ENCODE measurements around the gene DAD1. TPM values are rescaled to one million over a fixed set of nuclear protein-coding genes. Genes with fewer than 3 reads are reported as not detected.
A peak's percentile ranks its signal among the peaks of the same experiment; 100 is the strongest.

The DAD1 gene
- total and polyA plus RNA-seq, 8 donors: 36.8 to 236 (median 172) TPM; not detected in 1

GRCh38 chr14:22599349-22599748, 10.3 kb upstream of the DAD1 start:
- no peak for DNase-seq
- H3K27ac ChIP-seq: peak overlapping the region in 4 of 5 donors; percentile 89 to 95 (median 91)
- intact Hi-C loops (cut with DNase I; ENCODE audit: low total_unique reads): no loop called here
- TF ChIP-seq POLR2A (IDR thresholded peaks at IDR 0.05) (no peak), EP300 (IDR thresholded peaks at IDR 0.05) (no peak), CTCF (IDR thresholded peaks at IDR 0.05) (no peak), POLR2AphosphoS5 (IDR thresholded peaks at IDR 0.05) (no peak)
- no peaks in the 10 kb centered on the region for H3K9me3 ChIP-seq
- no peaks in the 10 kb centered on the region for H3K27me3 ChIP-seq
- WGBS, 5 donors: 59 to 79% (median 72%) methylated on average over 3 of the region's 3 CpGs
- H3K4me1 ChIP-seq: peaks cover 21 to 32% (median 27%) of the 10 kb centered on the region in 4 donors
- H3K36me3 ChIP-seq: peaks cover 29 to 31% (median 30%) of the 10 kb centered on the region in 4 donors
- peak overlapping the region; percentile 68 to 85 (median 71) for H3K4me3 ChIP-seq

GRCh38 chr14:22598896-22599244, 9.8 kb upstream of the DAD1 start:
- Histone ChIP-seq H3K4me1 (peaks cover 21 to 32% (median 27%) of the 10 kb centered on the region in 4 donors), H3K9me3 (no peaks in the 10 kb centered on the region), H3K27ac (peak overlapping the region; percentile 83 to 95 (median 90)), H3K4me3 (peak overlapping the region; percentile 68 to 85 (median 71)), H3K27me3 (no peaks in the 10 kb centered on the region), H3K36me3 (peaks cover 25 to 27% (median 26%) of the 10 kb centered on the region in 4 donors)
- TF ChIP-seq CTCF (IDR thresholded peaks at IDR 0.05) (peak in 3 of 7 experiments; percentile 5 to 23 (median 7)), POLR2AphosphoS5 (IDR thresholded peaks at IDR 0.05) (peak in 2 of 3 donors; percentile 39 to 69), EP300 (IDR thresholded peaks at IDR 0.05) (no peak), POLR2A (IDR thresholded peaks at IDR 0.05) (no peak)
- intact Hi-C loops (cut with DNase I; ENCODE audit: low total_unique reads): no loop called here
- peak; percentile 64 to 86 for DNase-seq
- WGBS, 5 donors: 1 to 5% (median 3%) methylated on average over 5 of the region's 5 CpGs

GRCh38 chr14:22598099-22598895, 9.3 kb upstream of the DAD1 start, which contains the start of gene ABHD4:
ABHD4 (plus strand) TSS chr14:22598300; CDS start chr14:22598307, 7 bp downstream.
- WGBS, 5 donors: 0 to 1% (median 1%) methylated on average over 22 to 49 of the region's 49 CpGs
- H3K4me1 ChIP-seq: peaks cover 21 to 32% (median 27%) of the 10 kb centered on the region in 4 donors
- intact Hi-C loops (cut with DNase I; ENCODE audit: low total_unique reads): no loop called here
- peak; percentile 88 to 95 for DNase-seq
- H3K27ac ChIP-seq: peak within 1 kb of the TSS; percentile 83 to 95 (median 90)
- peaks cover 19 to 21% (median 20%) of the 10 kb centered on the region in 4 donors for H3K36me3 ChIP-seq
- H3K4me3 ChIP-seq: peak within 1 kb of the TSS; percentile 68 to 85 (median 71)
- H3K9me3 ChIP-seq: no peaks in the 10 kb centered on the region
- no peaks in the 10 kb centered on the region for H3K27me3 ChIP-seq
- TF ChIP-seq EP300 (IDR thresholded peaks at IDR 0.05) (no peak), POLR2AphosphoS5 (IDR thresholded peaks at IDR 0.05) (peak; percentile 70 to 93 (median 82)), POLR2A (IDR thresholded peaks at IDR 0.05) (peak in 2 of 4 donors; percentile 53 to 58), CTCF (IDR thresholded peaks at IDR 0.05) (peak in 1 of 7 experiments; percentile 9)

- Histone ChIP-seq H3K36me3 (peaks cover 13 to 15% (median 14%) of the 10 kb centered on the region in 4 donors), H3K4me1 (peaks cover 21 to 32% (median 27%) of the 10 kb centered on the region in 4 donors), H3K27ac (peak overlapping the region; percentile 83 to 95 (median 90)), H3K4me3 (peak overlapping the region; percentile 68 to 85 (median 71)), H3K9me3 (no peaks in the 10 kb centered on the region), H3K27me3 (no peaks in the 10 kb centered on the region)
- WGBS, 5 donors: 5 to 8% (median 6%) methylated on average over 9 of the region's 9 CpGs
- no peak for TF ChIP-seq POLR2AphosphoS5 (IDR thresholded peaks at IDR 0.05)
- TF ChIP-seq POLR2A (IDR thresholded peaks at IDR 0.05): no peak
- TF ChIP-seq CTCF (IDR thresholded peaks at IDR 0.05): no peak
- TF ChIP-seq EP300 (IDR thresholded peaks at IDR 0.05): no peak
- DNase-seq: no peak
- intact Hi-C loops (cut with DNase I; ENCODE audit: low total_unique reads): no loop called here
Measured at GRCh38 chr14:22597771-22598098, 8.7 kb upstream of the DAD1 start.
